AG09309 (cell line): ENCODE results near the gene MOGAT1.
A peak's percentile ranks its signal among the peaks of the same experiment; 100 is the strongest.
"Not testable (repeated sequence)": the region's sequence is repeated elsewhere in the genome, so short reads cannot be mapped to it uniquely, and the experiment has no call there.

ENCODE experiments used
- DNase-seq: peaks from one replicate; pipeline ENCODE4 v3.0.0-alpha.2; 2010; ENCODE audit warnings: low read depth
- H3K4me3 ChIP-seq: 2 replicates; pipeline ENCODE4 v1.5.1; 2011; ENCODE audit warnings: mild to moderate bottlenecking, low read depth, low read length, moderate library complexity; ENCODE audit not compliant: control insufficient read depth
- CTCF ChIP-seq: IDR thresholded peaks from 2 replicates; pipeline ENCODE4 v1.5.1; 2011; ENCODE audit warnings: mild to moderate bottlenecking, low read depth, low read length, inconsistent platforms; ENCODE audit not compliant: insufficient read depth, control insufficient read depth; ENCODE audit errors: missing control alignments

The MOGAT1 gene

GRCh38 chr2:222686086-222686750 lies 14.8 kb downstream of the MOGAT1 start:
- no peak for DNase-seq
- TF ChIP-seq CTCF, result no peak
- no peak overlapping the region for H3K4me3 ChIP-seq

- TF ChIP-seq CTCF, result no peak
- no peak for DNase-seq
- no peak overlapping the region for H3K4me3 ChIP-seq
Measured at GRCh38 chr2:222688917-222689316, 17.5 kb downstream of the MOGAT1 start.

- no peak overlapping the region for H3K4me3 ChIP-seq
- no peak for DNase-seq
- no peak for TF ChIP-seq CTCF
Measured at GRCh38 chr2:222689322-222689721, 17.9 kb downstream of the MOGAT1 start.

GRCh38 chr2:222690564-222691200 lies 19.2 kb downstream of the MOGAT1 start:
- no peak overlapping the region for H3K4me3 ChIP-seq
- peak; percentile 100 for TF ChIP-seq CTCF

GRCh38 chr2:222693413-222693812 lies 22.0 kb downstream of the MOGAT1 start:
- not testable (repeated sequence) for DNase-seq, H3K4me3 ChIP-seq

More at GRCh38 chr2:222690564-222691200, 19.2 kb downstream of the MOGAT1 start:
- no peak for DNase-seq

GRCh38 chr2:222693837-222694236 lies 22.4 kb downstream of the MOGAT1 start:
- H3K4me3 ChIP-seq, result no peak overlapping the region
- DNase-seq, result no peak

GRCh38 chr2:222698276-222698675 lies 26.8 kb downstream of the MOGAT1 start:
- no peak for DNase-seq
- no peak for TF ChIP-seq CTCF

More at GRCh38 chr2:222693837-222694236, 22.4 kb downstream of the MOGAT1 start:
- TF ChIP-seq CTCF, result peak; percentile 39

More at GRCh38 chr2:222698276-222698675, 26.8 kb downstream of the MOGAT1 start:
- no peak overlapping the region for H3K4me3 ChIP-seq
